Stimulated activated CD8-positive, alpha-beta memory T cell treated with anti-CD3 and anti-CD28 coated beads, Interleukin-2, amount 100 ng/mL, for 48 hours (primary cell): ENCODE data around the gene DLL3.
A peak's percentile ranks its signal among the peaks of the same experiment; 100 is the strongest.

ENCODE experiments used
- DNase-seq, 2 donors: peaks; one replicate each; pipeline ENCODE4 v3.0.0-alpha.2; 2020; ENCODE audit warnings: low read depth in 2 of 2

Gene DLL3

DNA sequence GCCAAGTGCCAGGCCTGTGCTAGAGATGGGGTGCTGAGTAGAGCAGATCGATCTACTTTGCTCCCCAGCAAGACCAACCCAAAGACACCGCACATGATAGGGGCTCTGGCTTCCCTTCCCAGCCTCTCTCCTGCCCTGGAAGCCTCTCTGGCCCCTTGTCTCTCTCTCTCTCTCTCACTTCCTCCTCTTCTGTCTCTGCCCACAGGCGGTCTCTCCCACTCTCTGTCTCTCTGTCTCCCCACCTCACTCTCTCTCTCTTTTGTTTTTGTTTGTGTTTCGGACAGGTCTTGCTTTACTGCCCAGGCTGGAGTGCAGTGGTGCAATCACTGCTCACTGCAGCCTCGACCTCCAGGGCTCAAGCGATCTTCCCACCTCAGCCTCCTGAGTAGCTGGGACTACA lies 17.5 kb downstream of the DLL3 start:
- DNase-seq, result no peak

DNA sequence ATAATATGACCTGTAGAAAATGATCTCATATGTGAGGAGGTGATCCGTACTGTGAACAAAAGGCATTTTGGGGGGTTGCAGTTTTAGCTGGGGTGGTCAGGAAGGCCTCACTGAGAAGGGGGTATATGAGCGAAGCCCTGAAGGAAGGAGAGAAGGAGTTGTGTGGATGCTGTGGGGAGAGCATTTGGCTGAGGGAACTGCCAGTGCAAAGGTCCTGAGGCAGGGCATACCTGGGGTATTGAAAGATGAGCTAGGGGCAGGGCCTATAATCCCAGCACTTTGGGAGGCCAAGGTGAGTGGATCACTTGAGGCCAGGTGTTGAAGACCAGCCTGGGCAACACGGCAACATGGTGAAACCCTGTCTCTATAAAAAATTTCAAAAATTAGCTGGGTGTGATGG lies 18.7 kb downstream of the DLL3 start:
- DNase-seq, result no peak

DNA sequence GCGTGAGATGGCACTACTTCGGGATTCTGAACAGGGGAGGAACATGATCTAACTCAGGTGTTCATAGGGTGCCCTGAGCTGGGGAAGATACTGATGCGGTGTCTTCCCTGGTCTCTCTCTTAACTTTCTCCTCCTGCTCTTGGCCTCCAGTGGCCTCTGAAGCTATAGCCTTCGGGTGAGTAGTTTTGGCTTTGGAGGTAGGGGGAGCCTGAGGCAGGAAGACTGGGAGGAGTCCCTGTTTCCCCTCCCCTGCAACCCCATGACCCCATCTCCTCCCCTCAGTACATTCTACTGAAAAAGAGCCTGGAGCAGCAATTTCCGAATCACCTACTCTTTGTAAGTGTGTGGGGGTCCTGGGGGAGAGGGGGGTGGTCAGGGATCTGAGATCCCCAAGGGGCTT lies 19.7 kb downstream of the DLL3 start:
- no peak for DNase-seq

DNA sequence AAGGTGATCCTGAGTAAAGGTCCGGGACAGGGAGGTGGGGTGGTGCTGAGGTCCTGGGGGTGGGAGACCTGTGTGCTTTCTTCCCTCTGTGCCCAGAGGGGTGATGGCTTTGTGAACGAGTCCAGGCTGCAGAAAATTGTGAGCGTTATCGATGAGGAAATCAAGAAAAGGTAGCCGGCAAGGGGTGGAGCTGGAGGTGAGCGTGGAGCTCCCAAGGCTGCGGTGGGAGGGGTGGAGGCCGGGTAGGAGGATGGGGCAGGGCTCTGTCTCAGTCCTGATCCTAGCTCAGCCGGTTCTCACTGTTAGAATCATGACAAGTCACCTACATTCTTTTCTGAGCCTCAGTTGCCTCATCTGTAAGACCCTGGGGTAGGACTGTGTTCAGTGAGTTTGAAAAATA lies 20.2 kb downstream of the DLL3 start:
- DNase-seq, result no peak

DNA sequence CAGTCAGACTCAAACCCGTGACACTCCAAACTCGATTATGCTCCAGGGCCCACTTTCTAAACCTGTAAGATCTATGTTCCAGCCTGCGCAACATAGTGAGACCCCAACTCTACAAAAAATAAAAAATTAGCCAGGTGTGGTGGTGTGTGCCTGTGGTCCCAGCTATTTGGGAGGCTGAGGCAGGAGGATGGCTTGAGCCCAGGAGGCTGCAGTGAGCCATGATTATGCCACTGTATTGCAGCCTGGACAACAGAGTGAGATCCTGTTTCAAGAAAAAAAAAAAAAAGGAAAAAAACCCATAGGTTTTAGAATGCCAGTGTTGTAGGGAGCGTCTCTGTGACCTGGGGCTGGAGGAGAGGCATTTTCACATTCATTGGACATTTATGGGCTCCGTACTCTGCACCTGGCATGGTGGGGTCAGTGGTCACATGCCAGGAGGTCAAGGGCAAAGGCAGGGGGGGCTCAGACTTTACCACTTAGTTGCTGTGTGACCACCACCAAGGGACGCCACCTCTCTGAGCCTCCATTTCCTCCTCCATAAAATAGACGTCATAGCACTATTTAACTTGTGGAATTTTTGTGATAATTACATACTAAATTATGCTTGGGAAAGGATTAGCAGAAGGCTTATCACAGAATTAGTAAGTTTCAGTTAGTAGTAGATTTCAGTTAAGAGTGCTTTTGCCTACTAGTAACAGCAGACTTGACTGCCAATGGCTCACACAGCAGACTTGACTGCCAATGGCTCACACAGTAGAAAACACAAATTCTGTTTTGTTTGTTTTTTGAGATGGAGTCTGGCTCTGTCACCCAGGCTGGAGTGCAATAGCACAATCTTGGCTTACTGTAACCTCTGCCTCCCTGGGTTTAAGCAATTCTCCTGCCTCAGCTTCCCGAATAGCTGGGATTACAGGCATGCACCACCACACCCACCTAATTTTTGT lies 22.1 kb downstream of the DLL3 start:
- DNase-seq, result no peak

DNA sequence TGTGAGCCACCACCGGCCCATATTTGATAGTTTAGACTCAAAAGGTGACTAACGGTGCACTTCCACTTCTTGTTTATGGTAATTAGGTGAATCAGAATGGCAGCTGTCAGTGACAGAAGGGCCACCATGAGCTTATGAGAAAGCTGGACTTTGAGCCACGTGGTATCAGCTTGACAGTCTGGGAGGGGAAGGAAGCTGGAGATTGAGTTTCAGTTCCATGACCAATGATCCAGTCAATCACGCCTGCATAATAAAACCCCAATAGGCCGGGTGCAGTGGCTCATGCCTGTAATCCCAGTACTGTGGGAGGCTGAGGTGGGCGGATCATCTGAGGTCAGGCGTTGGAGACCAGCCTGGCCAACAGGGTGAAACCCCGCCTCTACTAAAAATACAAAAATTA lies 25.7 kb downstream of the DLL3 start:
- DNase-seq, result no peak

DNA sequence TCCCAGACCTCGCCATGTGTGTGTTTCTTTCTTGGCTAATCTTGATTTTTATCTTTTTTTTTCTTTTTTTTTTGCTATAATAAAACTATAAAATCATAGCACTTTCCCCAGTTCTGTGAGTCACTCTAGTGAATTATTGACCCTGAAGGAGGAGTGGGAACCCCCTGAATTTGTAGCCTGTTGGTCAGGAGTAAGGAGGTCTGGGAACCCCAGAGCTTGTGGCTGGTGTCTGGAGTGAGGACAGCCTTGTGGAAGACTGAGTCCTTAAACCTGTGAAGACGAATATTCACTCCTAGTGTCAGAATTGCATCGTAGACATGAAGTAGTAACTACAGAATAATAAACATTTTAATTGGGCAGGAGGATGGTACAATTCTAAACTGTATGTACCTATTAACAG lies 26.5 kb downstream of the DLL3 start:
- no peak for DNase-seq

DNA sequence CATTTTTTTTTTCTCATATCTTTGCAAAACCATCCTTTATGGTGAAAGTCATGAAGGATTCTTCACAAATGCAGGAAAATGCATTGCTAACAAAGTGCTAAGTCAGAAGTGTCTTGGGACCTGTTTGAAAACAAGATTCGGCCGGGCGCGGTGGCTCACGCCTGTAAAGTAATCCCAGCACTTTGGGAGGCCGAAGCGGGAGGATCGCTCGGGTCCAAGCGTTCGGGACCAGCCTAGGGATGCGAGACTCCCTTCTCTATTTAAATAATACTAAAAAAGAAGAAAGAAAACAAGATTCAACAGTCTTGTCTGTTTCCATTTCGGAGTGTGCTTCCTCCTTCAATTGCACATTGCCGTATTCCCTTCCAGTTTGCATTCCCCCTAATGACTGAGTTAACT lies 33.1 kb downstream of the DLL3 start:
- DNase-seq, result no peak

DNA sequence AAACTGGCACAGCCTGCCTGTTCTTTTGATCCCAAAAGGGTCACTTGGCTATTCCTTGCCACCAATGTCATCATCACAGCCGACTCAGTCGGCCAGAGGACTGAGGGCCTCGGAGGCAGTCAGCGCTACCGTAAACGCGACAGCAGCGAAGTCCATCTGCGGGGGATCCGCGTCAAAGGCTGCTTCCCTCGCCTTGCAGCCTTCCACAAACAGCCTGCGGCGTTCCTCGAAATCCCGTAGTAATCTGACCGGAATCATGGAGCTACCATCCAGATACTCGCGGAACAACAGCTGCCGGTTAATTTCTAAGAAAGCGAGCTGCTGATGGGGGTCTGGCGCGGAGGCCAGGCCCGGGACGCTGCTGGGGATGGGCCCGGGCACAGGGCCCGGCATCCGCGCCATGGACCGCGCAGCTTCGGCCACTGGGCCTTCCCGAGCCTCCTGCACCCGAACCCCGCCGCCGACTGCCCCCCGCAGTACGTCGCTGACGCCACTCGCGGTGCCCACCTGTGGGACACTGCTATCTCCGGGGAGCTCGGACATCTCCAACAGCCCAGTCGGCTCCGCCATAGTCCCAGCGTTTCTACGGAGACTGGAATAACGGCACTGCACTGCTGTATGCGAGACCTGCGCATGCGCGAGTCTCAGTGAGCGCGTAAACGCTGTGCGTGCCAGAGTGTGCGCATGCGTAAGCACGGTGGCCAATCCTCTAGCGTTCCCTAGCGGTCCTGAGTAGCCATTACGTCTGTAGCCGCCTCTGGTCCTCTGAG lies 33.7 kb downstream of the DLL3 start, which contains the start of gene EID2B:
Gene EID2B (minus strand): TSS at position 620 of the 770 bp plus-strand sequence. CDS start 50 bp downstream, at position 570.
- DNase-seq, result peak; percentile 90 to 93

DNA sequence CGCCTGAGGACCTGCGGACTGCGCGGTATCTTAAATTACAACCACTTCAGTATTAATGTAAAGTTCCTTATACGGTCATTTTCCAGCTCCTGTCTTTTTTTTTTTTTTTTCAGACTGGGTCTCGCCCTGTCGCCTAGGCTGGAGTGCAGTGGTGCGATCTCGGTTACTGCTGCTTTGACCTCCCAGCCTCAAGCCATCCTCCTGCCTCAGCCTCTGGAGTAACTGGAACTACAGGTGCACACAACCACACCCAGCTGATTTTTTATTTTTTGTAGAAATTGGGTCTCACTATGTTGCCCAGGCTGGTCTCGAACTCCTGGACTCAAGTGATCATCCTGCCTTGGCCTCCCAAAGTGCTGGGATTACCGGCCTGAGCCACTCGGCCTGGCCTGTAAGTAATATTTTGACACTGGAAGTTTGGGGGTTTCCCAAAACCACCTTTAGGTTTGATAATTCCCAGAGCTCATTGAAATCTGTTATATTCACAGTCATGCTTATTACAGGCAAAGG lies 34.3 kb downstream of the DLL3 start:
- no peak for DNase-seq

DNA sequence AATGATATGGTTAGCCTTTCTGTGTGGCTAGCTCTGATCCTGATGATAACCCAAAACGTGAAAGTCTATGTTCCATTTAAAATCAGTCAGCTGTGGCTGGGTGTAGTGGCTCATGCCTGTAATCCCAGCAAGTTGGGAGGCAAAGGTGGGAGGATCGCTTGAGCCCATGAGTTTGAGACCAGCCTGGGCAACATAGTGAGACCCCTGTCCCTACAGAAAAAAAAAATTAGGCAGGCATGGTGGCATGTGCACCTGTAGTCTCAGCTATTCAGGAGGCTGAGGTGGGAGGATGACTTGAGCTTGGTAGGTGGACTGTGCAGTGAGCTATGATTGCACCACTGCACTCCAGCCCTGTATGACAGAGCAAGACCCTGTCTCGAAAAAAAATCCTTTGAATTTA lies 35.0 kb downstream of the DLL3 start:
- no peak for DNase-seq

DNA sequence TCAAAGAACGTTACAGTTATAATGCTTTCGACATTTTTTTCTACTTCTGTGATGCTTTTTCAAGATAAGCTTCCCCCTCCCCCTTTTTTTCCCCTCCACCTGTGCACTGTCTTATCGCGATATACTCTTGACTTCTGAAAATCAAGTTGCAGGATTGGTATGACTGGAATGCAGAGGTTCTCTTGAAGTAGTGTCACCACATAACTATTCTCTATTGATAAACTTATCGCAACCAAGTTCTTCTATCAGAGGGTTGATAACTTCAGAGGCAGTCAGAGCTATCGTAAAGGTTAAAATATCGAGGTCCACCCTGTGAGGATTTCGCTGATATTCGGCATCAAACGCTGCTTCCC lies 40.4 kb downstream of the DLL3 start:
- DNase-seq, result no peak

DNA sequence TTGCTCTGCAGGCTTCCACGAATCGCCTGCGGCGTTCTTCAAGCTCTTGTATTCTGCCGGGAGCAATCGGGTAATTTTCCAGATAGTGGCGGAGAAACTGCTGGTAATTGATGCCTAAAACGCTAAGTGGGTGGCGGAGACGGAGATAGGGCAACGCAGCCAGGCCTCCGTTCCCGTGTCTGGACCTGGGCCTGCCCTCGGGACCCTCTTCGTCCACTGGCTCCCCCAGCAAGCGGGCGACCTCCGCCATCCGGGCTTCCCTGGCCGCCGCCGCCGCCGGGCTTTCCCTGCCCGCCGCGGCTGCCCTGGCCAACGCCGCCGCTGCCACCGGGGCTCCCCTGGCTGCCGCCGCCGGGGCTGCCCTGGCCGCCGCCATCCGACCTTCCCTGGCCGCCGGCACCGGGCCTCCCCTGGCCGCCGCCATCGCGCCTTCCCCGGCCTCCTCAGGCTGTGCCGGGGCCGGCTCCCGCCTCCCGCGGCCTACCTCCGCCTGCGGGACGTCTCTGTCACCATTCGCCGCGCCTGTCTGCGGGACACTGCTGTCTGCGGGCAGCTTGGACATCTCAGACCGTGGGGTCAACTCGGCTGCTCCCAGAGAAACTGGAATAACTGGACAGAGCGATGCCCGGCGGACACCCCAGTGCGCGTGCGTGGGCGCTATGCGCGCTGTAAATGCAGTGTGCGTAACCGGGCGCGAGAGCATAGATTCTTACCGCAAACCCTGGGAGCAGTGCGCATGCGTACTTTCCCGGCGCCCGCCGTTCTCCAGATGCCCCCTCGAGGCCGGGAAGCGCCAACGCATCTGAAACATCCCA lies 41.0 kb downstream of the DLL3 start, which contains the start of gene EID2:
Gene EID2 (minus strand): TSS at position 644 of the 815 bp plus-strand sequence. CDS start 82 bp downstream, at position 562.
- peak; percentile 89 to 91 for DNase-seq

DNA sequence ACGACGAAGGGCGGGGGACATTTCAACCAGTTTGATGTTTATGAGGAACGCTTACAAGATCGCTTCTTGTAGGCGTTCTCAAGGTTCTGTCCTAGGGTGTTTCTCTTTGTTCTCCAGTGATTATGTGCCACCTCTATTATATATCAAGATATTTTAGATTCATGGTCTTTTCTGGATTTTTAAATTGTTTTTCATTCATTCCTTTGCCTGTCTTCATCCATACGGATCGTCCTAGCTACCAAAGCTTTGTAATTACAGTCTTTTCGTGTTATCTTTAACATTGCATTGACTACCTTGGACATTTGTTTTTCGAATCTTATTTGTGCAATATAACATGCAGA lies 41.6 kb downstream of the DLL3 start:
- no peak for DNase-seq

DNA sequence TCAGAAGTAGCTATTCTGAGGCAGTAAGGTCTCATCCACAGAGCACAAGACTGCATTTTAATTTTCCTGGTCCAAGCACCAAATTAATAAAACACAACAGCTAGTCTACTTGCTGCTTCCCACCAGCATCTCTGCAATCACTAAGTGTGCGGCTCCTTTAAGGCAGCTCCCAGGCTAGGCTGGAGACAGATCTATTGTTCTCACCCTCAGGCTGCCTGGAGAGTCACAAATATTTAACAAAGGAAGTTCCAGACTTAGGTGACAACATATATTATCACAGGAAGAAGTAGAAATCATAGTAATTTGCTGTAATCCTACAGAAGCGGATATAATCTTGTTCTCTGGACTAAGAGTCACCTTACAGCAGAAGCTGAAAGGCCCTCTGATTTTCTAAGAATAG lies 43.5 kb downstream of the DLL3 start:
- DNase-seq, result no peak

DNA sequence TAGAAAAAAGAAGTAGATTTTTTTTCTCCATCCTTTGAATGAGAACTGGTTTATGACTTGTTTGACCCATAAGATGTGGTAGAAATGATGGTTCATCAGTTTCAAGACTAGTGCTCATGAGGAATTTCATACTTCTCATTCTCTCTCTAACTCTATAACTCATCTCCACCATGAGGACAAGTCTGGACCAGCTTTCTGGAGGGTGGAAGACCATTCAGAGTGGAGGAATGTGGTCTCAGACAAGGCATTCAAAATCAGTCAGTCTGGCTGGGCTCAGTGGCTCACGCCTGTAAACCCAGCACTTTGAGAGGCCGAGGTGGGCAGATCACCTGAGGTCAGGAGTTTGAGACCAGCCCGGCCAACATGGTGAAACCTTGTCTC lies 44.7 kb downstream of the DLL3 start:
- DNase-seq, result no peak

DNA sequence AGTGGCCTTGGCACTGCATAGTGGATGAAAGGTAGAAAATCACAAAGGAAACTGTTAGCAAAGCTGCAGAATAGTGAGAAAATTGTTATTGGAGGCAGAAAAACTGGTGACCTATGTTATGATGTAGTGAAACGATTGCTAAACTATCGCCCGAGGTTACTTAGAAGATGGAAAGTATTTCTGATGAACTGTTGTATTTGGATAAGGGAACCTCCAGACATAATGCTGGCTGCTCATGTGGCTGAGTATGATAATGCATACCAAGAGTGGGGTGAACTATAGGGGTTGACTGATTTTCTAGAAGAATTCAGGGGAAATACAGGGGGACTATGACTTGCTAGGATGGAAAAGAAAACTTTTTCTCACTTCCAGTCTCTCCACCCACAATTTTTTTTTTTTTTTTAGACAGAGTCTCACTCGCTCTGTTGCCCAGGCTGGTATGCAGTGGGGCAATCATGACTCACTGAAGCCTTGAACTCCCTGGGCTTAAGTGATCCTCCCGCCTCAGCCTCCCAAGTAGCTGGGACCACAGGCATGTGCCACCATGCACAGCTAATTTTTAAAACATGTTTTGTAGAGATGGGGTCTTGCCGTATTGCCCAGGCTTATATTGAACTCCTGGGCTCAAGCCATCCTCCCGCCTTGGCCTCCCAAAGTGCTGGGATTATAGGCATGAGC lies 45.6 kb downstream of the DLL3 start:
- DNase-seq, result no peak

DNA sequence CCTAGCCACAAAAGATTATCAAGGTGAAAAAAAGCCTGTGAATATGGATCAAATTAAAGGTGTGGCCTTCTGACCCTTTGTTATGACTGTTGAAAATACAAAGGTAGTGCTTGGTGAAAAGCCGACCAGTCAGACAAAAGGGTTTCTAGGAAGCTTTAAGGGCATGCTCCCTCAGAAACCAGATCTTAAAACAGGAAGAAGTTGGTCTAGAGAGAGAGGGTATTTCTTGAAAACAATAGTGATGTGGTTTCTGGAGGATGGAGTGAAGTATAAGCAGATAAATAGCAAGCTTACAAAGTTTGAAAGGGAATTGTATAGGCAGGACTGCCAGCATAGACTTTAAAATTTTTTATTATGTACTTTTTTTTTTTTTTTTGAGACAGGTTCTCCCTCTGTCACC lies 46.2 kb downstream of the DLL3 start:
- no peak for DNase-seq

DNA sequence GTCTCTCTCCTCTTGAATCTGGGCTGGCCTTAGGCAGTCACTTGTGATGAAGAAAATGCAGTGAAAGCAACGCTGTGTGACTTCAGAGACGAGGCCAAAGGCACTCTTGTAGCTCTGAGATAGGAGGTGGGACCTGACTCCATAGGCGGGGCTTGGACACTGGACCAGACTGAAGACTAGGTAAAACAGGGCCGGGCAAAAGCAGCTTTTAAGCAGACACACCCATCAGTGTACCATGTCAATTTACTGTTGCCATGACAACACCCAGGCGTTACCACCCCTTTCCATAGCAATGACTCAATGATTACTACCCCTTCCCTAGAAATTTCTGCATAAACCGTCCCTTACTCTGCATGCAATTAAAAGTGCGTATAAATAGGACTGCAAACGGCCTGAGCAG lies 47.9 kb downstream of the DLL3 start:
- no peak for DNase-seq

DNA sequence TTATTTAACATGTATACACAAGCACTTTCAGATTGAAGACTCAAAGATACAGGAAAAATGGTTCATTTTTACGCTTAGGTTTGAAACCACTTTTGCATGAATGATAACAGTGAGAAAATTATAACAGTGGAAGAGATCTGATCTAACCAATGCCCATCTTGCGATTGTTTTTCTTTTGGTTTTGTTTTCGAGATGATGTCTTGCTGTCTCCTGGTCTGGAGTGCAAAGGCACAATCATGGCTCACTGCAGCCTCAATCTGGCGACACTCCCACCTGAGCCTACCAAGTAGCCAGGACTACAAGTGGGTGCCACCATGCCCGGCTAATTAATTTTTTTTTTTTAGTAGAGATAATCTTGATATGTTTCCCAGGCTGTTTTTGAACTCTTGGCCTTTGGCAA lies 51.5 kb downstream of the DLL3 start:
- no peak for DNase-seq

DNA sequence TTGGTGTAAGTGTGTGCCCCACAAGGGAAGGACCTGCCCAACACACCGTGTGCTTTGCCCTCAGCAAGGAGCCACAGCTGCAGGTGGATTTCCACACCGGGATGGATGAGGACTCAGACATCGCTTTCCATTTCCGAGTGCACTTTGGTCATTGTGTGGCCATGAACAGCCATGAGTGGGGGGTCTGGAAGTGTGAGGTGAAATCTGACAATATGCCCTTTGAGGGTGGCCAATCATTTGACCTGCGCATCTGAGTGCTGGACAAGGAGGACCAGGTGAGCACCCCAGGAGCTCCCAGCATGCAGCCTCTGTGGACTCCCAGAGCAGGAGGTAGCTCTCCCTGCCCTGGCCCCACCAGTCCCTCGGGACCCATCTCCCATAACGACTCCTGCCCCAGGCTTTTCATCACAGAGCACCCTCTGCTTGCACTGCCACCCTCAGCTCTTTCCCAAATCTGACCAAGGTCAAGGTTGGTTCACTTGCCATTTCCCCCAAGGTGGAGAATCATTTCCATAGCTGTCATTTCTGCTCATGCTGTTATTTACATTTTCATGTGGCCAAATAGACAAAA lies 54.4 kb downstream of the DLL3 start:
- no peak for DNase-seq
